ENCODE results near the gene ADD1. TPM values are rescaled to one million over a fixed set of nuclear protein-coding genes. Genes with fewer than 3 reads are reported as not detected.

The ADD1 gene
- total and polyA plus RNA-seq, 2 donors (not counting 1 experiment from before 2014, with no cell fraction given) = 164 to 171 TPM

DNA sequence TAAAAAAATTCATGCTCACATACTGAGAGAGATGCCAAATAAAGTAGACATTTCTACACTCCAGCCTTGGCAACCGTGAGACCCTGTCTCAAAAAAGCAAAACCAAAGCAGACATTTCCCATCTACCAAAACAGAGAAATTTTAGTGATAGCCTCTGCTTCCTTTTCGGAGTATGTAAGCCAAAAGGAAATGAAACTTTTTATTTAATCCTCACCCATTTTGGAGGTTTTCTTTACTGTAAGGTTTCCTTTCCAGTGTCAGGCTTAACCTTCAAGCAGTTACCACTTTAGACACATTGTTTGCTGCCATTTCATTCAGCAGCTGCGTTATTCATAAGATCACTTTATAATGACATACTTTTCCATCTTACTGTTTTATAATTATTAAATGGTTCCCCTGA, 15.9 kb downstream of the ADD1 start:
- no peak overlapping the region for H2AFZ ChIP-seq (ENCODE audit: low read length)
- H3K9me3 ChIP-seq (ENCODE audit: control insufficient read depth, insufficient read depth, low read depth, low read length) = no peaks in the 10 kb centered on the region
- DNase-seq (ENCODE audit: low read depth in 2 of 2) = no peak
- H4K20me1 ChIP-seq (ENCODE audit: control insufficient read depth, extremely low read depth, insufficient read depth, low read length) = peaks cover 6% of the 10 kb centered on the region
- no peaks in the 10 kb centered on the region for H3K36me3 ChIP-seq (ENCODE audit: control insufficient read depth, insufficient read depth, low read length)
- H3K4me3 ChIP-seq (replicated peaks in 1 of 4; ENCODE audit: control extremely low read depth in 1 of 4, insufficient read depth in 1 of 4, low read depth in 3 of 4, low read length in 4 of 4) = no peak overlapping the region
- peaks cover 23% of the 10 kb centered on the region for H3K4me1 ChIP-seq (ENCODE audit: control insufficient read depth, extremely low read depth, insufficient read depth, low read length)
- no peak overlapping the region for H3K9ac ChIP-seq (ENCODE audit: insufficient read depth, low read length)
- H3K27ac ChIP-seq (ENCODE audit: insufficient read depth, low read length) = no peak overlapping the region
- no peak overlapping the region for H3K4me2 ChIP-seq (ENCODE audit: extremely low read depth, insufficient read depth, low read length)
- H3K27me3 ChIP-seq (ENCODE audit: control insufficient read depth, insufficient read depth, low read length) = no peaks in the 10 kb centered on the region
- no peak for TF ChIP-seq CTCF (conservative IDR thresholded peaks at IDR 0.05 in 1 of 2, IDR thresholded peaks at IDR 0.05 in 1 of 2; ENCODE audit: low read depth in 1 of 2, low read length in 2 of 2)
- H3K79me2 ChIP-seq (ENCODE audit: control insufficient read depth, insufficient read depth, low read length) = peaks cover 90% of the 10 kb centered on the region

DNA sequence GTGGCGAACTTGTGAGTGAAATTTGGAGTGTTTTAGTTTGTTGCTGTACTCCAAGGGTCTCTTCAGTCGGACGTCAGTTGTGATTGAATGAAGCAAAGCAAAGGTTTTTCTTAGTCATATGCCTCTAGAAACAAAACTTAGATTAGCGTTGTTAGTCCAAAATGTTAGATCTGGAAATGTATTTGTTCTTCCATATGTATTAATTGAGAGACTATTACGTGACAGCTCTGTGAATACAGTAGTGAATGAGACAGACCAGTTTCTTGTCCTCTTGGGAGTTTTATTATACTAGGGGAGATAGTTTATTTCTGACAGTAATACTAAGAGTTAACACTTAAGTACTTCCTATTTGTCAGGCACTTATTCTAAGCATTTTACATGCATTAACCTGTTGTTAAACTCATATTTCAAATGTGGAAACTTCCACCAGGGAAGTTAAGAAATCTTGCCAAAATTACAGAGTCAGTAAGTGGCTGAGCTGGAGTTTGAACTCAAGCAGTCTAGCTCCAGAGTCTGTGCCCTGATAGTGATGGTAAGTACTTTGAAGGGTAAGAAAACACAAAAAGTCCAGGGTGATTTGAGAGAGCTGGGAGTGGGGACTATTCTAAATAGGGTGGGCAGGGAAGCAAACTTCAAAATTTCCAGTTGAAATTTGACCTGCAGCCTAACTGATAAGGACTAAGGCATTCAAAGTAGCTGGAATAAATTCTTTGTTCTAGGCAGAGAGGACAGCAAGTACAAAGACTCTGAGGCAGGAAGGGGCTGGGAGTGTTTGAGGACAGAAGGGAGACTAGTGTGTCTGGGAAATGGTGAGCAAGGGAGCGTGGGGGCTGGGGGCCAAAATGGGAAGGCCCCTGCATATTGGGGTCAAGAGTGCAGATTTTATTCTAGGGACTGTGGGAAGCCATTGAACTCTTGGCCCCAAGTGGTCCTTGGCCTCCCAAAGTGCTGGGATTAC, 17.0 kb downstream of the ADD1 start:
- Histone ChIP-seq H3K79me2 (ENCODE audit: control insufficient read depth, insufficient read depth, low read length) (peaks cover 88% of the 10 kb centered on the region), H3K4me1 (ENCODE audit: control insufficient read depth, extremely low read depth, insufficient read depth, low read length) (peaks cover 23% of the 10 kb centered on the region), H3K9me3 (ENCODE audit: control insufficient read depth, insufficient read depth, low read depth, low read length) (no peaks in the 10 kb centered on the region), H3K36me3 (ENCODE audit: control insufficient read depth, insufficient read depth, low read length) (no peaks in the 10 kb centered on the region), H3K4me2 (ENCODE audit: extremely low read depth, insufficient read depth, low read length) (no peak overlapping the region), H4K20me1 (ENCODE audit: control insufficient read depth, extremely low read depth, insufficient read depth, low read length) (peaks cover 6% of the 10 kb centered on the region), H3K27ac (ENCODE audit: insufficient read depth, low read length) (no peak overlapping the region), H3K9ac (ENCODE audit: insufficient read depth, low read length) (no peak overlapping the region), H3K27me3 (ENCODE audit: control insufficient read depth, insufficient read depth, low read length) (no peaks in the 10 kb centered on the region), H3K4me3 (replicated peaks in 1 of 4; ENCODE audit: control extremely low read depth in 1 of 4, insufficient read depth in 1 of 4, low read depth in 3 of 4, low read length in 4 of 4) (no peak overlapping the region), H2AFZ (ENCODE audit: low read length) (no peak overlapping the region)
- TF ChIP-seq CTCF (conservative IDR thresholded peaks at IDR 0.05 in 1 of 2, IDR thresholded peaks at IDR 0.05 in 1 of 2; ENCODE audit: low read depth in 1 of 2, low read length in 2 of 2) (no peak), EZH2 (IDR thresholded peaks at IDR 0.05; ENCODE audit: low read length, missing control alignments) (no peak)
- peak in 1 of 2 donors; percentile 65 for DNase-seq (ENCODE audit: low read depth in 2 of 2)

DNA sequence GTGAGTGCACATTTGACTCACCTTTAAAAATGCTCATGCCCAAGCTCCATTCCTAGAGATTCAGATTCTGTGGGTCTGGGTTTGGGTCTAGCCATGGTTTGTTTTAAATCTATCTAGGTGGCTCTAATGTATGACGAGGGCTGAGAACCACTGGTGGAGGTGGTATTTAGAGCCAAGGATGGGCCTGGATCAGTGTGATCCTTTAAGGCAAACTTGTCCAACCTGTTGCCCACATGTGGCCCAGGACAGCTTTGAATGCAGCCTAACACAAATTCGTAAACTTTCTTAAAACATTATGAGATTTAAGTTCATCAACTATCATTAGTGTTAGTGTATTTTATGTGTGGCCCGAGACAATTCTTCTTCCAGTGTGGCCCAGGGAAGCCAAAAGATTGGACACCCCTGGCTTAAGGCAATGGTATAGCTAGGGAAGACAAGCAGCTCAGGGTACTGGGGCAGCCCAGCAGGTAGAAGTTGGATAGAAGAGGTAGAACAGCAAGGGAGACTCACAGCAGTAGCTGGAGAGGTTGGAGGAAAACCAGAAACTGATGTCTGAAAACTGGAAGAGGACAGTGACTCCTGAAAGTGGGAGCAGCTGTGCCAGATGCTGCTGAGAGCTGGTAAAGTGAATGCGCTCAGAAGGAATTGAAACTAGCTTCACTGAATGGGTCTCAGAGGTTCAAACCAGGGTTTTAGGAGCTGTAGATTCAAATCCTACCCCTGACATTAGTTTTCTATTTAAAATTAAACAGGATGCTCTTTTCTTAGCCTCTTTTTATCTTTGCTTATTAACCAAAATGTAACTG, 18.2 kb downstream of the ADD1 start:
- Histone ChIP-seq H4K20me1 (ENCODE audit: control insufficient read depth, extremely low read depth, insufficient read depth, low read length) (peaks cover 6% of the 10 kb centered on the region), H3K36me3 (ENCODE audit: control insufficient read depth, insufficient read depth, low read length) (no peaks in the 10 kb centered on the region), H3K79me2 (ENCODE audit: control insufficient read depth, insufficient read depth, low read length) (peaks cover 88% of the 10 kb centered on the region), H2AFZ (ENCODE audit: low read length) (no peak overlapping the region), H3K9me3 (ENCODE audit: control insufficient read depth, insufficient read depth, low read depth, low read length) (no peaks in the 10 kb centered on the region), H3K27me3 (ENCODE audit: control insufficient read depth, insufficient read depth, low read length) (no peaks in the 10 kb centered on the region), H3K4me3 (replicated peaks in 1 of 4; ENCODE audit: control extremely low read depth in 1 of 4, insufficient read depth in 1 of 4, low read depth in 3 of 4, low read length in 4 of 4) (no peak overlapping the region), H3K27ac (ENCODE audit: insufficient read depth, low read length) (no peak overlapping the region), H3K4me2 (ENCODE audit: extremely low read depth, insufficient read depth, low read length) (peak overlapping the region; percentile 4), H3K4me1 (ENCODE audit: control insufficient read depth, extremely low read depth, insufficient read depth, low read length) (peaks cover 23% of the 10 kb centered on the region), H3K9ac (ENCODE audit: insufficient read depth, low read length) (no peak overlapping the region)
- no peak for TF ChIP-seq EZH2 (IDR thresholded peaks at IDR 0.05; ENCODE audit: low read length, missing control alignments)
- TF ChIP-seq CTCF (conservative IDR thresholded peaks at IDR 0.05 in 1 of 2, IDR thresholded peaks at IDR 0.05 in 1 of 2; ENCODE audit: low read depth in 1 of 2, low read length in 2 of 2) = no peak
- DNase-seq (ENCODE audit: low read depth in 2 of 2) = no peak

Measured in fibroblast of lung (primary cell).